ENCODE measurements around the gene FRMPD3.
"Not testable (repeated sequence)": the region's sequence is repeated elsewhere in the genome, so short reads cannot be mapped to it uniquely, and the experiment has no call there.

The FRMPD3 gene

DNA sequence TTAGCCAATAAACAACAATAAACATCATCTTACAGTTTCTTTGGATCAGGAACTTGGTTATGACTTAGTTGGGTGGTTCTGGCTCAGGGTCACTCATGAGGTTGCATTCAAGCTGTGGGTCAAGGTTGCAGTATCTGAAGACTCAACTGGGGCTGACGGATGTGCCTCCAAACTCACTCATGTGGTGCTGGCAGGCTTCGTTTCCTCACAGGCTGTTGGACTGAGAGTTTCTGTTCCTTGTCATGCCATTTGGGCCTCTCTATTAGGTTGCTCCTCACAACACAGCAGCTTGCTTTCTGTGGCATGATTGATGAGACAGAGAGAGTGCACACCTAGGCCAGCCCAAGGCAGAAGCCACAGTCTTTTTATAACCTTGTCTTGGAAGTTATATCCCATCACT, 20.7 kb downstream of the FRMPD3 start:
- DNase-seq (ENCODE audit: low read depth, low spot score) = no peak
- TF ChIP-seq, protein P1, sequence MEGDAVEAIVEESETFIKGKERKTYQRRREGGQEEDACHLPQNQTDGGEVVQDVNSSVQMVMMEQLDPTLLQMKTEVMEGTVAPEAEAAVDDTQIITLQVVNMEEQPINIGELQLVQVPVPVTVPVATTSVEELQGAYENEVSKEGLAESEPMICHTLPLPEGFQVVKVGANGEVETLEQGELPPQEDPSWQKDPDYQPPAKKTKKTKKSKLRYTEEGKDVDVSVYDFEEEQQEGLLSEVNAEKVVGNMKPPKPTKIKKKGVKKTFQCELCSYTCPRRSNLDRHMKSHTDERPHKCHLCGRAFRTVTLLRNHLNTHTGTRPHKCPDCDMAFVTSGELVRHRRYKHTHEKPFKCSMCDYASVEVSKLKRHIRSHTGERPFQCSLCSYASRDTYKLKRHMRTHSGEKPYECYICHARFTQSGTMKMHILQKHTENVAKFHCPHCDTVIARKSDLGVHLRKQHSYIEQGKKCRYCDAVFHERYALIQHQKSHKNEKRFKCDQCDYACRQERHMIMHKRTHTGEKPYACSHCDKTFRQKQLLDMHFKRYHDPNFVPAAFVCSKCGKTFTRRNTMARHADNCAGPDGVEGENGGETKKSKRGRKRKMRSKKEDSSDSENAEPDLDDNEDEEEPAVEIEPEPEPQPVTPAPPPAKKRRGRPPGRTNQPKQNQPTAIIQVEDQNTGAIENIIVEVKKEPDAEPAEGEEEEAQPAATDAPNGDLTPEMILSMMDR (IDR thresholded peaks at IDR 0.05; ENCODE audit: insufficient read depth, low read length, missing control alignments) = no peak
- POLR2A ChIA-PET = no interaction called here

DNA sequence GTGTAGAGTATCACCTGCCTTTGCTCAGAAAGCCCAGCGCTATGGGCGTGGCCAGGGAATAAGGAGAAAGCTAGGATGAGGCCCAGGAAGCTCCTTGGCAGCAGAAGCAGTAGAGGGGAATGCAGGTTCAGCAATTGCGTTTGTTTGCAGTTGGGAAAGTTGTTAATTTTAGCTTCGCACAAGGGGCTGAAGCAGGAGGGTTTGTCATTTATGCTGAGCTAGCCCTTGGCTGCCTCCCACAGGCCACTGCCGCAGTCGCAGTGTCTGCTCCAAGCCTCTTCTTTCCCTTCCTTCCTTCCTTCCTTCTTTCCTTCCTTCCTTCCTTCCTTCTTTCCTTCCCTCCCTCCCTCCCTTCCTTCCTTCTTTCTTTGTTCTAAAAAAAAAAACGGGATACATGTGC, 21.5 kb downstream of the FRMPD3 start:
- TF ChIP-seq, protein P1 (IDR thresholded peaks at IDR 0.05; ENCODE audit: insufficient read depth, low read length, missing control alignments) = no peak
- no peak for DNase-seq (ENCODE audit: low read depth, low spot score)
- ChIA-PET POLR2A (no interaction called here), CTCF (no interaction called here)
- H3K4me3 ChIP-seq (ENCODE audit: low read depth, low read length) = no peak overlapping the region

More for the DNA sequence above, 20.7 kb downstream of the FRMPD3 start:
- CTCF ChIA-PET = no interaction called here
- H3K4me3 ChIP-seq (ENCODE audit: low read depth, low read length) = no peak overlapping the region

DNA sequence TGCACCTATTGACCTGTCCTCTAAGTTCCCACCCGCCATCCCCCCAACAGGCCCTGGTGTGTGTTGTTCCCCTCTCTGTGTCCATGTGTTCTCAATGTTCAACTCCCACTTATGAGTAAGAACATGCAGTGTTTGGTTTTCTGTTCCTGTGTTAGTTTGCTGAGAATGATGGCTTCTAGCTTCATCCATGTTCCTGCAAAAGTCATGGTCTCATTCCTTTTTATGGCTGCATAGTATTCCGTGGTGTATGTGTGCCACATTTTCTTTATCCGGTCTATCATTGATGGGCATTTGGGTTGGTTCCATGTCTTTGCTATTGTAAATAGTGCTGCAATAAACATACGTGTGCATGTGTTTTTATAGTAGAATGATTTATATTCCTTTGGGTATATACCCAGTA, 22.0 kb downstream of the FRMPD3 start:
- POLR2A ChIA-PET; CTCF ChIA-PET; H3K4me3 ChIP-seq (ENCODE audit: low read depth, low read length); DNase-seq (ENCODE audit: low read depth, low spot score): not testable (repeated sequence)

DNA sequence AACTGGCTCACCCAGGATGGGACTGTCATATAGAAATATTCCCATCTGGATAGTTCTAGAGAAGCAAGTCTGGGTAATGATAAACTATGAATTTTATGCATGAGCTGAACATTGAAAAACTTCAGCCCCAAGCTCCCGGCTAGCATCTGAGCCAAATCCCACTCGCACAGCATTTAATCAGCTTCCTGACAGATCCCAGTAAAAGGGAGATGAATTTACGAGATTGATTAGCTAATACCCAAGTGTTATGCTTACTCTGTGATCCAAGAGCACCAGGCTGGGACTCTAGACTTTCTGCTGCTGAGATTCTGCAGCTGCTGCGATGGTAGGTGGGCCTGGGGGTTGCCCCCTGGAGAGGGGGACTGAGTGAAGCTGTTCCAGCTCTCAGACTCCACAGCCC, 28.0 kb downstream of the FRMPD3 start:
- TF ChIP-seq, protein P1 (IDR thresholded peaks at IDR 0.05; ENCODE audit: insufficient read depth, low read length, missing control alignments) = no peak
- ChIA-PET CTCF (no interaction called here), POLR2A (no interaction called here)
- no peak overlapping the region for H3K4me3 ChIP-seq (ENCODE audit: low read depth, low read length)
- DNase-seq (ENCODE audit: low read depth, low spot score) = no peak

DNA sequence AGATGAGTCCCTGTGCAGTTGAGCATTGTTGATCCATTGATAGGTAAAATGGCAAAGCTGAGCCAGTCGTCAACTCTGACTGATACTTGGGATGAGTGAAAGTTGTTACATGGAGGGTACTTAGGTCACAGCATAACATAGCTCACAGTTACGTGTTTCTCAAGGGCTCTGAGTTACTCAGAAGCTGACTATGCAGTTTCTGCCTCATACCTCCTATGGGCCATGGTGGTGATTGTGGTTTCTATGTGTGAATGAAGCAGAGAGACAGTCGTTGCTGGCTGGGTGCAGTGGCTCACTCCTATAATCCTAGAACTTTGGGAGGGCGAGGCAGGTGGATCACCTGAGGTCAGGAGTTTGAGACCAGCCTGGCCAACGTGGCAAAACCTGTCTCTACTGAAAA, 30.8 kb downstream of the FRMPD3 start:
- no peak for DNase-seq (ENCODE audit: low read depth, low spot score)
- ChIA-PET CTCF (no interaction called here), POLR2A (no interaction called here)

DNA sequence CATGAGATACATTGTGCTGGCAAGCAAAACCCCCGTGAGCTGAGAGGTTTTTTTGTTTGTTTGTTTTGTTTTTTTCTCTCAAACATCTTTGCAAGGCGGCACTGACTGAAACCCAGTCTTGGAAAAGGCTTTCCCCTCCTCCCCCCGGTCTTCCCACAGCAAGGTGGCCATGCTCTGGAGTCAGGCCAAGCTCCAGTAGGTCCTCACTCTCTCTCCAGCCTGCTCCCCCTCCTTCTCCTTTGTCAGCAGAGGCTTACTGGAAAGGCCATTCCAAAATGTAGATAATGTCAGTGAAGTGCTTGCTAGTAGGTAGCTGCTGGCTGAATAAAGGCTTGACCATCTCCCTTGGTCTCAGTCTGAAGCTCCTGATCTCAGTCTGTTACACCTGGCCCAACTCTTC, 32.6 kb downstream of the FRMPD3 start:
- ChIA-PET CTCF (no interaction called here), POLR2A (no interaction called here)
- TF ChIP-seq, protein P1 (IDR thresholded peaks at IDR 0.05; ENCODE audit: insufficient read depth, low read length, missing control alignments) = no peak
- H3K4me3 ChIP-seq (ENCODE audit: low read depth, low read length) = no peak overlapping the region
- DNase-seq (ENCODE audit: low read depth, low spot score) = no peak

More for the DNA sequence above, 30.8 kb downstream of the FRMPD3 start:
- no peak overlapping the region for H3K4me3 ChIP-seq (ENCODE audit: low read depth, low read length)
- TF ChIP-seq, protein P1 (IDR thresholded peaks at IDR 0.05; ENCODE audit: insufficient read depth, low read length, missing control alignments) = no peak

DNA sequence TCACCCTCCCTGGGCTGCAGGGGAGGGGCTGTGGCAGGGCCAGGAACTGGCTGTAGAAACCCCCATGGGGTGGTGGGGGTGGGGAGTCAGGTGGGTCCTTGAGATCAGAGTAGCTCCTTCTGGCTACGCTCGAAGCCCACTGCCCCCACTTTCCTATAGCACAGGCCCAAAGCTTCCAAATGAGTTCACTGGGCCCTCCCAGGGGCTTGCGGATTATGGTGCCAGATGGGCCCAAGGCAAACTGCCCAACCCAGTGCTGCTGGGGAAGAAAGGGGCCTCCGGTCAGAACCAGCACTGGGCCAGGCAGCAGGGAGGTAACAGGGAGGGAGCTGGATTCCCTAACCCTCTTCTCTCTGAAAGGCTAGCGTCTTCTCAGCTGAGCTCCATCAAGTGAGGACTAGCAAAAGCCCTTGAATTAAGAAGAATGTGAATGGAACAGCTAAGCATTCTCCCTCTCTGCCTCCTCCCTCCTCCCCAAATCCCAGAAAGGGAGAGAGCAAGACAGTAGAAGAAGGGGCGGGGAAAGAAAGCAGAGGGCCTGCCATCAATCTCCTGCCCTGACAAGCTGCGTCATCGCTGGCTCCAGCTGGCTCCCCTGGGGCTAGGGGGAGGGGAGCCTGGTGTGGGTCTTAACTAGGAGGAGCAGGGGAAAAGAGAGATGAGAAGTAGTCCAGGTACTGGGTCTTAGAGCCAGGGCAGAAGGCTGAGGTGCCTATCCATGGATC, 34.7 kb downstream of the FRMPD3 start:
- TF ChIP-seq, protein P1 (IDR thresholded peaks at IDR 0.05; ENCODE audit: insufficient read depth, low read length, missing control alignments) = no peak
- POLR2A ChIA-PET = no interaction called here
- DNase-seq (ENCODE audit: low read depth, low spot score) = no peak
- CTCF ChIA-PET = no interaction called here
- H3K4me3 ChIP-seq (ENCODE audit: low read depth, low read length) = no peak overlapping the region
